HEK293 (cell line): ENCODE measurements around the gene GRAP2.

Experiments used
- GLIS2 ChIP-seq: fragments of 450-650 bp; formaldehyde crosslinking; IDR thresholded peaks from 2 replicates; pipeline ENCODE4 v1.5.1; 2016; ENCODE audit warnings: missing biosample characterization, missing genetic modification characterization
- HOXA7 ChIP-seq: sonication (generic); formaldehyde crosslinking; IDR thresholded peaks from 2 replicates; pipeline ENCODE4 v1.8.1; 2022; ENCODE audit warnings: missing genetic modification reagents, borderline replicate concordance
- MYNN ChIP-seq: fragments of 450-650 bp; formaldehyde crosslinking; IDR thresholded peaks from 2 replicates; pipeline ENCODE4 v1.5.1; 2016; ENCODE audit warnings: missing biosample characterization, missing genetic modification characterization, borderline replicate concordance
- PRDM1 ChIP-seq: fragments of 450-650 bp; formaldehyde crosslinking; IDR thresholded peaks from 2 replicates; pipeline ENCODE4; 2016; ENCODE audit warnings: missing biosample characterization, missing genetic modification characterization
- PRDM10 ChIP-seq: fragments of 450-650 bp; formaldehyde crosslinking; IDR thresholded peaks from 2 replicates; pipeline ENCODE4 v1.5.1; 2016; ENCODE audit warnings: missing biosample characterization, missing genetic modification characterization
- PRDM4 ChIP-seq: fragments of 450-650 bp; formaldehyde crosslinking; IDR thresholded peaks from 2 replicates; pipeline ENCODE4 v1.5.1; 2017; ENCODE audit warnings: missing biosample characterization, missing genetic modification characterization
- REST ChIP-seq: fragments of 450-650 bp; formaldehyde crosslinking; IDR thresholded peaks from 2 replicates; pipeline ENCODE4 v1.5.1; 2016; ENCODE audit warnings: missing biosample characterization, missing genetic modification characterization
- SP7 ChIP-seq: fragments of 450-650 bp; formaldehyde crosslinking; IDR thresholded peaks from 2 replicates; pipeline ENCODE4 v1.5.1; 2016; ENCODE audit warnings: missing biosample characterization, missing genetic modification characterization
- ZBTB1 ChIP-seq: fragments of 450-650 bp; formaldehyde crosslinking; IDR thresholded peaks from 2 replicates; pipeline ENCODE4 v1.5.1; 2016; ENCODE audit warnings: missing biosample characterization, missing genetic modification characterization
- ZBTB20 ChIP-seq: fragments of 450-650 bp; formaldehyde crosslinking; IDR thresholded peaks from 2 replicates; pipeline ENCODE4 v1.5.1; 2016; ENCODE audit warnings: missing biosample characterization, missing genetic modification characterization
- ZBTB8A ChIP-seq: fragments of 450-650 bp; formaldehyde crosslinking; IDR thresholded peaks from 2 replicates; pipeline ENCODE4 v1.5.1; 2016; ENCODE audit warnings: missing biosample characterization, missing genetic modification characterization
- ZNF133 ChIP-seq: fragments of 450-650 bp; formaldehyde crosslinking; IDR thresholded peaks from 2 replicates; pipeline ENCODE4 v1.5.1; 2016; ENCODE audit warnings: missing biosample characterization, missing genetic modification characterization
- ZNF169 ChIP-seq: fragments of 450-650 bp; formaldehyde crosslinking; IDR thresholded peaks from 2 replicates; pipeline ENCODE4 v1.5.1; 2016; ENCODE audit warnings: missing biosample characterization, missing genetic modification characterization
- ZNF239 ChIP-seq: fragments of 450-650 bp; formaldehyde crosslinking; IDR thresholded peaks from 2 replicates; pipeline ENCODE4 v1.5.1; 2016; ENCODE audit warnings: missing biosample characterization, missing genetic modification characterization
- ZNF274 ChIP-seq, 2 experiments: fragments of 200-500 bp in 1 of 2; fragments of 450-650 bp in 1 of 2; sonication (Bioruptor generic) in 1 of 2; formaldehyde crosslinking in 1 of 2; IDR thresholded peaks; 2 replicates each; pipeline versions ENCODE4 v1.5.1 to v1.6.1; 2014 to 2016; ENCODE audit warnings: borderline replicate concordance in 1 of 2, inconsistent platforms in 1 of 2, low read length in 1 of 2, missing biosample characterization in 1 of 2, missing genetic modification characterization in 1 of 2
- ZNF423 ChIP-seq: fragments of 450-650 bp; formaldehyde crosslinking; IDR thresholded peaks from 2 replicates; pipeline ENCODE4 v1.5.1; 2016; ENCODE audit warnings: missing biosample characterization, missing genetic modification characterization
- ZNF488 ChIP-seq: fragments of 450-650 bp; formaldehyde crosslinking; IDR thresholded peaks from 2 replicates; pipeline ENCODE4 v1.5.1; 2016; ENCODE audit warnings: missing biosample characterization, missing genetic modification characterization
- ZNF561 ChIP-seq: fragments of 450-650 bp; IDR thresholded peaks from 2 replicates; pipeline ENCODE4 v1.5.1; 2018; ENCODE audit warnings: missing biosample characterization, missing genetic modification characterization, borderline replicate concordance
- ZNF585B ChIP-seq: fragments of 450-650 bp; formaldehyde crosslinking; IDR thresholded peaks from 2 replicates; pipeline ENCODE4 v1.5.1; 2016; ENCODE audit warnings: missing biosample characterization, missing genetic modification characterization
- ZNF600 ChIP-seq: fragments of 450-650 bp; formaldehyde crosslinking; IDR thresholded peaks from 2 replicates; pipeline ENCODE4 v1.5.1; 2016; ENCODE audit warnings: missing biosample characterization, missing genetic modification characterization
- ZNF623 ChIP-seq: fragments of 450-650 bp; formaldehyde crosslinking; IDR thresholded peaks from 2 replicates; pipeline ENCODE4 v1.5.1; 2016; ENCODE audit warnings: missing biosample characterization, missing genetic modification characterization
- ZNF626 ChIP-seq: fragments of 450-650 bp; sonication (Bioruptor Pico); formaldehyde crosslinking; IDR thresholded peaks from 2 replicates; pipeline ENCODE4 v1.5.1; 2018; ENCODE audit warnings: missing biosample characterization, missing genetic modification characterization, inconsistent platforms
- ZNF639 ChIP-seq: fragments of 450-650 bp; formaldehyde crosslinking; IDR thresholded peaks from 2 replicates; pipeline ENCODE4 v1.5.1; 2016; ENCODE audit warnings: missing biosample characterization, missing genetic modification characterization
- ZNF664 ChIP-seq: fragments of 450-650 bp; formaldehyde crosslinking; IDR thresholded peaks from 2 replicates; pipeline ENCODE4 v1.5.1; 2016; ENCODE audit warnings: missing biosample characterization, missing genetic modification characterization
- ZNF701 ChIP-seq: fragments of 450-650 bp; formaldehyde crosslinking; IDR thresholded peaks from 2 replicates; pipeline ENCODE4 v1.5.1; 2016; ENCODE audit warnings: missing biosample characterization, missing genetic modification characterization
- ZNF707 ChIP-seq: fragments of 450-650 bp; formaldehyde crosslinking; IDR thresholded peaks from 2 replicates; pipeline ENCODE4 v1.5.1; 2016; ENCODE audit warnings: missing biosample characterization, missing genetic modification characterization

GRAP2 gene

GRCh38 chr22:40007853-40008710 is 107.2 kb downstream of the GRAP2 start (continued):
- TF ChIP-seq PRDM4 (tag by site-specific recombination) (no peak), ZNF423 (tag by site-specific recombination) (no peak), MYNN (tag by site-specific recombination) (no peak), PRDM1 (no peak), ZNF274 (IDR thresholded peaks at IDR 0.05; ENCODE audit: low read length) (no peak), ZNF274 (tag by site-specific recombination; IDR thresholded peaks at IDR 0.05; ENCODE audit: borderline replicate concordance) (no peak), ZNF585B (tag by site-specific recombination) (no peak), ZNF639 (no peak), ZNF626 (tag by site-specific recombination) (no peak), SP7 (peak; percentile 37; the same call in 1 of the 2 replicates), ZBTB8A (tag by site-specific recombination) (peak; percentile 72), PRDM10 (tag by site-specific recombination) (0 out of 2 replicates have a peak, but pooled peaks have one; percentile 23), REST (tag by site-specific recombination) (no peak), ZNF623 (tag by site-specific recombination) (no peak), ZNF169 (tag by site-specific recombination) (no peak), ZNF239 (0 out of 2 replicates have a peak, but pooled peaks have one; percentile 67), ZNF664 (tag by site-specific recombination) (peak; percentile 97), ZNF133 (tag by site-specific recombination) (no peak), HOXA7 (no peak), ZBTB1 (tag by site-specific recombination) (no peak), ZNF707 (tag by site-specific recombination) (no peak), ZNF488 (tag by site-specific recombination) (no peak), ZNF561 (tag by site-specific recombination) (no peak), ZNF701 (tag by site-specific recombination) (no peak), GLIS2 (tag by site-specific recombination) (no peak), ZBTB20 (peak; percentile 52; the same call in 1 of the 2 replicates), ZNF600 (no peak)
- TF ChIP-seq, all 188 proteins: peak for 10
